ENCODE results near the gene EIF2A.
"Not testable (repeated sequence)": the region's sequence is repeated elsewhere in the genome, so short reads cannot be mapped to it uniquely, and the experiment has no call there.

EIF2A gene

GRCh38 chr3:150602426-150603152 is 56.0 kb downstream of the EIF2A start:
- no peak for DNase-seq (ENCODE audit: low spot score)

GRCh38 chr3:150603153-150603979 is 56.8 kb downstream of the EIF2A start, which contains the start of gene SELENOT:
Gene SELENOT (plus strand): TSS chr3:150603321. CDS start chr3:150603363, 42 bp downstream.
- DNase-seq (ENCODE audit: low spot score): peak; percentile 93

GRCh38 chr3:150603980-150604319 is 57.4 kb downstream of the EIF2A start:
- no peak for DNase-seq (ENCODE audit: low spot score)

GRCh38 chr3:150605998-150606641 is 59.5 kb downstream of the EIF2A start:
- no peak for DNase-seq (ENCODE audit: low spot score)

- DNase-seq (ENCODE audit: low spot score): no peak
Measured at GRCh38 chr3:150607267-150608065, 60.9 kb downstream of the EIF2A start.

- no peak for DNase-seq (ENCODE audit: low spot score)
Measured at GRCh38 chr3:150609988-150610387, 63.4 kb downstream of the EIF2A start.

GRCh38 chr3:150610785-150611184 is 64.2 kb downstream of the EIF2A start:
- DNase-seq (ENCODE audit: low spot score): no peak

GRCh38 chr3:150611666-150612065 is 65.1 kb downstream of the EIF2A start:
- no peak for DNase-seq (ENCODE audit: low spot score)

GRCh38 chr3:150612494-150612893 is 65.9 kb downstream of the EIF2A start:
- no peak for DNase-seq (ENCODE audit: low spot score)

GRCh38 chr3:150613034-150613433 is 66.4 kb downstream of the EIF2A start:
- no peak for DNase-seq (ENCODE audit: low spot score)

- no peak for DNase-seq (ENCODE audit: low spot score)
Measured at GRCh38 chr3:150613709-150614480, 67.3 kb downstream of the EIF2A start.

- DNase-seq (ENCODE audit: low spot score): no peak
Measured at GRCh38 chr3:150620002-150620689, 73.6 kb downstream of the EIF2A start.

- not testable (repeated sequence) for DNase-seq (ENCODE audit: low spot score)
Measured at GRCh38 chr3:150622955-150623354, 76.4 kb downstream of the EIF2A start.

- no peak for DNase-seq (ENCODE audit: low spot score)
Measured at GRCh38 chr3:150623945-150624344, 77.4 kb downstream of the EIF2A start.

- no peak for DNase-seq (ENCODE audit: low spot score)
Measured at GRCh38 chr3:150626148-150626930, 79.8 kb downstream of the EIF2A start.

GRCh38 chr3:150627557-150627956 is 81.0 kb downstream of the EIF2A start:
- DNase-seq (ENCODE audit: low spot score): no peak

GRCh38 chr3:150631515-150632221 is 85.1 kb downstream of the EIF2A start:
- DNase-seq (ENCODE audit: low spot score): no peak

GRCh38 chr3:150635076-150635475 is 88.5 kb downstream of the EIF2A start:
- DNase-seq (ENCODE audit: low spot score): no peak

- DNase-seq (ENCODE audit: low spot score): peak; percentile 2
Measured at GRCh38 chr3:150635526-150635925, 88.9 kb downstream of the EIF2A start.

Measured in globus pallidus (tissue), 1 donor.